Measurements from ENCODE around the gene AKAP3. TPM values are rescaled to one million over a fixed set of nuclear protein-coding genes. Genes with fewer than 3 reads are reported as not detected.

Gene AKAP3
- total and polyA plus RNA-seq, 4 donors, result 0.57 to 2.4 (median 1.1) TPM

- Histone ChIP-seq H3K36me3 (ENCODE audit: control insufficient read depth in 4 of 4, insufficient read depth in 4 of 4, low read length in 4 of 4) (peaks cover 11 to 28% (median 22%) of the 10 kb centered on the region in 4 donors), H3K4me1 (ENCODE audit: control insufficient read depth in 5 of 5, insufficient read depth in 5 of 5, low read length in 5 of 5) (peaks cover 0 to 14% (median 9%) of the 10 kb centered on the region in 5 donors), H3K27me3 (ENCODE audit: control insufficient read depth in 3 of 3, insufficient read depth in 3 of 3, low read length in 2 of 3) (no peaks in the 10 kb centered on the region), H3K4me3 (no peak overlapping the region), H3K27ac (ENCODE audit: low read depth in 1 of 2, low read length in 1 of 2) (no peak overlapping the region), H3K9me3 (ENCODE audit: control insufficient read depth in 4 of 4, insufficient read depth in 3 of 4, low read length in 3 of 4) (no peaks in the 10 kb centered on the region), H3K9ac (ENCODE audit: insufficient read depth in 1 of 2, low read length in 2 of 2) (no peak overlapping the region)
- 67 to 72% methylated on average over 2 of the region's 2 CpGs for WGBS, 2 donors
- ATAC-seq (ENCODE audit: insufficient read depth, low FRiP score) (no peak), DNase-seq (no peak)
- no peak for TF ChIP-seq CTCF (IDR thresholded peaks at IDR 0.05; ENCODE audit: control extremely low read depth, extremely low read depth)
Measured at GRCh38 chr12:4653691-4654090, 4.8 kb upstream of the AKAP3 start.

GRCh38 chr12:4653257-4653656, 4.4 kb upstream of the AKAP3 start:
- no peak for DNase-seq
- H3K27ac ChIP-seq (ENCODE audit: low read depth in 1 of 2, low read length in 1 of 2), result no peak overlapping the region
- no peak for TF ChIP-seq CTCF (IDR thresholded peaks at IDR 0.05; ENCODE audit: control extremely low read depth, extremely low read depth)

GRCh38 chr12:4649358-4649661, 459 bp upstream of the AKAP3 start:
- ATAC-seq (ENCODE audit: insufficient read depth, low FRiP score) (no peak), DNase-seq (no peak)
- peak overlapping the region; percentile 95 to 96 for H3K9ac ChIP-seq (ENCODE audit: insufficient read depth in 1 of 2, low read length in 2 of 2)
- peak overlapping the region; percentile 83 to 95 for H3K27ac ChIP-seq (ENCODE audit: low read depth in 1 of 2, low read length in 1 of 2)
- H3K4me3 ChIP-seq, result peak overlapping the region; percentile 98
- peaks cover 0 to 21% (median 9%) of the 10 kb centered on the region in 5 donors for H3K4me1 ChIP-seq (ENCODE audit: control insufficient read depth in 5 of 5, insufficient read depth in 5 of 5, low read length in 5 of 5)
- no peaks in the 10 kb centered on the region for H3K9me3 ChIP-seq (ENCODE audit: control insufficient read depth in 4 of 4, insufficient read depth in 3 of 4, low read length in 3 of 4)
- H3K36me3 ChIP-seq (ENCODE audit: control insufficient read depth in 4 of 4, insufficient read depth in 4 of 4, low read length in 4 of 4), result no peaks in the 10 kb centered on the region
- WGBS, 2 donors, result 0 to 1% methylated on average over 6 of the region's 6 CpGs
- TF ChIP-seq CTCF (IDR thresholded peaks at IDR 0.05; ENCODE audit: control extremely low read depth, extremely low read depth), result no peak
- no peaks in the 10 kb centered on the region for H3K27me3 ChIP-seq (ENCODE audit: control insufficient read depth in 3 of 3, insufficient read depth in 3 of 3, low read length in 2 of 3)

More at GRCh38 chr12:4653257-4653656, 4.4 kb upstream of the AKAP3 start:
- no peaks in the 10 kb centered on the region for H3K9me3 ChIP-seq (ENCODE audit: control insufficient read depth in 4 of 4, insufficient read depth in 3 of 4, low read length in 3 of 4)
- no peak overlapping the region for H3K9ac ChIP-seq (ENCODE audit: insufficient read depth in 1 of 2, low read length in 2 of 2)
- H3K4me1 ChIP-seq (ENCODE audit: control insufficient read depth in 5 of 5, insufficient read depth in 5 of 5, low read length in 5 of 5), result peaks cover 0 to 16% (median 9%) of the 10 kb centered on the region in 5 donors
- peaks cover 11 to 27% (median 22%) of the 10 kb centered on the region in 4 donors for H3K36me3 ChIP-seq (ENCODE audit: control insufficient read depth in 4 of 4, insufficient read depth in 4 of 4, low read length in 4 of 4)
- H3K4me3 ChIP-seq, result no peak overlapping the region
- ATAC-seq (ENCODE audit: insufficient read depth, low FRiP score), result no peak
- H3K27me3 ChIP-seq (ENCODE audit: control insufficient read depth in 3 of 3, insufficient read depth in 3 of 3, low read length in 2 of 3), result no peaks in the 10 kb centered on the region

GRCh38 chr12:4648104-4648500, 749 bp downstream of the AKAP3 start:
- Histone ChIP-seq H3K27me3 (ENCODE audit: control insufficient read depth in 3 of 3, insufficient read depth in 3 of 3, low read length in 2 of 3) (no peaks in the 10 kb centered on the region), H3K27ac (ENCODE audit: low read depth in 1 of 2, low read length in 1 of 2) (peak overlapping the region; percentile 83 to 95), H3K9me3 (ENCODE audit: control insufficient read depth in 4 of 4, insufficient read depth in 3 of 4, low read length in 3 of 4) (no peaks in the 10 kb centered on the region), H3K4me3 (peak overlapping the region; percentile 98), H3K9ac (ENCODE audit: insufficient read depth in 1 of 2, low read length in 2 of 2) (peak overlapping the region; percentile 95 to 96), H3K4me1 (ENCODE audit: control insufficient read depth in 5 of 5, insufficient read depth in 5 of 5, low read length in 5 of 5) (peaks cover 0 to 21% (median 9%) of the 10 kb centered on the region in 5 donors), H3K36me3 (ENCODE audit: control insufficient read depth in 4 of 4, insufficient read depth in 4 of 4, low read length in 4 of 4) (no peaks in the 10 kb centered on the region)
- ATAC-seq (ENCODE audit: insufficient read depth, low FRiP score) (peak; percentile 17), DNase-seq (peak in 1 of 3 donors; percentile 29)
- TF ChIP-seq CTCF (IDR thresholded peaks at IDR 0.05; ENCODE audit: control extremely low read depth, extremely low read depth), result no peak
- 31 to 33% methylated on average over 4 of the region's 4 CpGs for WGBS, 2 donors
